OCI-LY7 (cell line): Measurements from ENCODE around the gene CRYBG1.

ENCODE experiments used
- EZH2phosphoT487 ChIP-seq: fragments of 200-600 bp; sonication (generic); IDR thresholded peaks from 2 replicates; pipeline ENCODE4 v1.6.1; 2018; ENCODE audit warnings: low read depth, borderline replicate concordance, mild to moderate bottlenecking, mixed run types, antibody characterized with exemption, low read length, moderate library complexity, mixed read lengths
- TF ChIP-seq, protein P1 (sequence below): fragments of 200-600 bp; sonication (generic); conservative IDR thresholded peaks from 2 replicates; pipeline ENCODE4 v1.5.1; 2014; ENCODE audit warnings: mild to moderate bottlenecking, antibody characterized with exemption, low read length, moderate library complexity, mixed read lengths

DNA sequence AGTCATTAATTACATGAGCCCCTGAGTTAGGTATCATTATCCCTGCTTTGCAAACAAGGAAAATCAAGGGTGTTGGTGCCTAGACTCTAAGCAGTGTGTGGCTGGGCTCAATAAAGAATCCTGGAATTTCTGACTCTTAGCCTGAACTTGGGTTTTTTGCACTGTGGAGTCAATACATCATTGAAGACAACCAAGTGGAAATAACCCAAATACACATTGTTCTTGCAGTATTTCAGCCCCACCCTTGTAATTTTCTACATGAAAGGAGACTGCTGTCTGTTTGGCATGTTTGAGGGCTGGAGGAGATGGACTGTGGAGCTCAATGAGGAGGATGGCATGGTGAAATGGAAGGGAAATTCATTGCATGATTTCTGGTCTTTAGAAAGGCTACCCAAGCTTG, 110.3 kb downstream of the CRYBG1 start:
- TF ChIP-seq, protein P1, sequence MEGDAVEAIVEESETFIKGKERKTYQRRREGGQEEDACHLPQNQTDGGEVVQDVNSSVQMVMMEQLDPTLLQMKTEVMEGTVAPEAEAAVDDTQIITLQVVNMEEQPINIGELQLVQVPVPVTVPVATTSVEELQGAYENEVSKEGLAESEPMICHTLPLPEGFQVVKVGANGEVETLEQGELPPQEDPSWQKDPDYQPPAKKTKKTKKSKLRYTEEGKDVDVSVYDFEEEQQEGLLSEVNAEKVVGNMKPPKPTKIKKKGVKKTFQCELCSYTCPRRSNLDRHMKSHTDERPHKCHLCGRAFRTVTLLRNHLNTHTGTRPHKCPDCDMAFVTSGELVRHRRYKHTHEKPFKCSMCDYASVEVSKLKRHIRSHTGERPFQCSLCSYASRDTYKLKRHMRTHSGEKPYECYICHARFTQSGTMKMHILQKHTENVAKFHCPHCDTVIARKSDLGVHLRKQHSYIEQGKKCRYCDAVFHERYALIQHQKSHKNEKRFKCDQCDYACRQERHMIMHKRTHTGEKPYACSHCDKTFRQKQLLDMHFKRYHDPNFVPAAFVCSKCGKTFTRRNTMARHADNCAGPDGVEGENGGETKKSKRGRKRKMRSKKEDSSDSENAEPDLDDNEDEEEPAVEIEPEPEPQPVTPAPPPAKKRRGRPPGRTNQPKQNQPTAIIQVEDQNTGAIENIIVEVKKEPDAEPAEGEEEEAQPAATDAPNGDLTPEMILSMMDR: no peak
- no peak for TF ChIP-seq EZH2phosphoT487
